GM21717 (cell line): Measurements from ENCODE around the gene PRAMEF13.
"Not testable (repeated sequence)": the region's sequence is repeated elsewhere in the genome, so short reads cannot be mapped to it uniquely, and the experiment has no call there.

Experiments
- ATAC-seq: cut with Tn5 transposase; IDR thresholded peaks from one replicate; pipeline ENCODE4 v1.9.1; 2021; ENCODE audit warnings: mild to moderate bottlenecking, moderate library complexity; ENCODE audit not compliant: unreplicated experiment

PRAMEF13 gene, protein sequence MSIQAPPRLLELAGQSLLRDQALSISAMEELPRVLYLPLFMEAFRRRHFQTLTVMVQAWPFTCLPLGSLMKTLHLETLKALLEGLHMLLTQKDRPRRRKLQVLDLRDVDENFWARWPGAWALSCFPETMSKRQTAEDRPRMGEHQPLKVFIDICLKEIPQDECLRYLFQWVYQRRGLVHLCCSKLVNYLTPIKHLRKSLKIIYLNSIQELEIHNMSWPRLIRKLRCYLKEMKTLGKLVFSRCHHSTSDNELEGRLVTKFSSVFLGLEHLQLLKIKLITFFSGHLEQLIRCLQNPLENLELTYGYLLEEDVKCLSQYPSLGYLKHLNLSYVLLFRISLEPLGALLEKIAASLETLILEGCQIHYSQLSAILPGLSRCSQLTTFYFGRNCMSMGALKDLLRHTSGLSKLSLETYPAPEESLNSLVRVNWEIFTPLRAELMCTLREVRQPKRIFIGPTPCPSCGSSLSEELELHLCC

DNA sequence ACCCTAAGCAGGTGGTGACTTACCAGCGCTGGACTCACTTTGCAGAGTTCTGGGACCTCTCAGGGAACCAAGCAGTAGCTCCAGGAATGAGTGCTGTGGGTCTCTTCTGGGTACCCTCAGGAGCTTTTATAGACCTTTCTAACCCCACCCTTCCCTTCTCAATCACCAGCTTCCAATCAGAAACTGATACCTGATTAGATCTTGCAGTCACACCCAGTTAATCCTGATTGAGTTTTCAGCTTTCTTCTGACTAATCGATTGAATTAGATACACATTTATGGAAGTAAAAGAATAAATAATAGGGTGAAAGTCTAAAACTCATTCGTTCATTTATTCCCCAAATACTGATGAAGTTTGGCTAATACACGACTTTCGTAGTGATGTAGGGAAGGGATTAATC, at the start of gene PRAMEF13:
Gene PRAMEF13 (minus strand): TSS at position 101 of the 400 bp plus-strand sequence. CDS start 1,820 bp downstream, outside the sequence.
- ATAC-seq = not testable (repeated sequence)

- ATAC-seq = not testable (repeated sequence)
Observed at GRCh38 chr1:13247122-13247521, 45.9 kb upstream of the PRAMEF13 start.

DNA sequence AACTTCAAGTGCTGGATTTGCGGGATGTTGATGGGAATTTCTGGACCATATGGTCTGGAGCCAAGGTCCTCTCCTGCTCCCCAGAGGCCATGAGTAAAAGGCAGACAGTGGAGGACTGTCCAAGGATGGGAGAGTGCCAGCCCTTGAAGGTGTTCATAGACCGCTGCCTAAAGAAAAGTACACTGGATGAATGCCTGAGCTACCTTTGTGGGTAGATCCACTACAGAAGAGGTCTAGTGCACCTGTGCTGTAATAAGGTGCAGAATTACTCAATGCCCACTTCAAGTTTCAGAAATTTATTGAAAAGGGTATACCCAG, 45.3 kb upstream of the PRAMEF13 start:
- not testable (repeated sequence) for ATAC-seq

- ATAC-seq = not testable (repeated sequence)
Observed at GRCh38 chr1:13245841-13246553, 44.8 kb upstream of the PRAMEF13 start.

- ATAC-seq = not testable (repeated sequence)
Observed at GRCh38 chr1:13243536-13244263, 42.5 kb upstream of the PRAMEF13 start.

DNA sequence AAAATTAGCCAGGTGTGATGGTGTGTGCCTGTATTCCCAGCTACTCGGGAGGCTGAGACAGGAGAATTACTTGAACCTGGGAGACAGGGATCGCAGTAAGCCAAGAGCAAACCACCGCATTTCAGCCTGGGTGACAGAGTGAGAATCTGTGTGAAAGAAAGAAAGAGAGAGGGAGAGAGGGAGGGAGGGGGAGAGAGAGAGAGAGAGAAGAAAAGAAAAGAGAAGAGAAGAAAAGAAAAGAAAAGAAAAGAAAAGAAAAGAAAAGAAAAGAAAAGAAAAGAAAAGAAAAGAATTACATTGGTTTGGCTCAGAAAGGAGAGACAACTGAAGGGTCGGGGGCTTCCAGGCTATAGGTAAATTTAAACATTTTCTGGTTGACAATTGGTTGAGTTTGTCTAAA, 38.4 kb upstream of the PRAMEF13 start:
- ATAC-seq = not testable (repeated sequence)

DNA sequence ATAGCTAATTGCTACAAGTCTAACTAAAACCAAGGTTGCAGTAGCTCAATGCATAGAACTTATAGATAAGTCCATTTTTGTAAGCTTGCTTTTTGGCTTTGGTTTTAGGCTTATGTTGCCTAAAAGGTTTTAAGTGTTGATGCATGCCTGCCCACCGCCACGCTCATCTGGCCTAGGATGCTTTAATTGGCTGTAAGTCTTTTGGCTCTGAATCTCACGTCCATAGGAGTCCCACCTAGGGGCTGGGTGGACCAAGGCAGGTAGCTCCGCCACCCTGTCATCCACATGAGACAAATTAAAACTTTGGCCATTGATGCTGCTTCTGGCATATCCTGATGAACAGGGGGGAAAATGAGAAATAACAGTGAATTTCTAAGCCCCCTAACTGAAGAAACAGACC, 36.4 kb upstream of the PRAMEF13 start:
- ATAC-seq = not testable (repeated sequence)

DNA sequence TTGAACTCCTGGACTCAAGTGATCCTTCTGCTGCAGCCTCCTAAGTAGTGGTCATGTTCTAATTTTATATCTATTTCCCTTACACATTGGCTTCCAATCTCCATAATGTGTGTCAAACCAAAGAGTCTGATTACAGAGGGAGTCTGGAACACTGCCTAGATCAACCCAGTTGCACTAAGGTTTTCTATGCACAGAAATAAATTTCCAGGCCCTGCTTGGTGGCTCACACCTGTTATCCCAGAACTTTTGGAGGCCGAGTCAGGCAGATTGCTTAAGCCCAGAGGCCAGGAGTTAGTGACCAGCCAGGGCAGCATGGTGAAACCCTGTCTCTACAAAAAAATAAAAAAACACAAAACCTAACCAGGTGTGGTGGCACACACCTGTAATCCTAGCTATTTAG, 32.8 kb upstream of the PRAMEF13 start:
- ATAC-seq = not testable (repeated sequence)

- not testable (repeated sequence) for ATAC-seq
Observed at GRCh38 chr1:13232056-13232455, 30.8 kb upstream of the PRAMEF13 start.

DNA sequence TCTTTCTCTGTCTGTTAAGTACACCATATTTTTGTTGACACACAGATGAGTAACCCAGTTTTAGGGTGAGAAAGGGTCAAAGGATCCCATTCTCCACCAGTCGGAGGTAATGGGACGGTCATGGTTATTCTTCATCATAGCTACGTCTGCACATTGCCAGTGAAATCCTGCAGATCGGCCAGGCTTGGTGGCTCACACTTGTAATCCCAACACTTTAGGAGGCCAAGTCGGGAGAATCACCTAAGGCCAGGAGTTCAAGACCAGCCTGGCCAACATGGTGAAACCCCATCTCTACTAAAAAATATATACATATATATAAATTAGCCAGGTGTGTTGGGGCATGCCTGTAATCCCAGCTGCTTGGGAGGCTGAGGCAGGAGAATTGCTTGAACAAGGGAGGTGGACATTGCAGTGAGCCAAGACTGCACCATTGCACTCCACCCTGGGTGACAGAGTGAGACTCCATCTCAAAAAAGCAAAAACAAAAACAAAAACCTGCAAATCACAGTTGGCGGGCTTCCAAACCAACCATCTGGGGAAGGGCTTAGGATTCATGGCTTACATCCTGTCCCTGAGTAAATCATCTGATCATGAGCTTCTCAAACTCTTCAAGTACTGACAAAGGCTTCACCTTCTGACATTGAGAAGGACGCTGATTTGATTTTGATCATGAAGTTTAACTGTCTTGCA, 30.0 kb upstream of the PRAMEF13 start:
- ATAC-seq = not testable (repeated sequence)

- ATAC-seq = not testable (repeated sequence)
Observed at GRCh38 chr1:13230601-13231000, 29.4 kb upstream of the PRAMEF13 start.

DNA sequence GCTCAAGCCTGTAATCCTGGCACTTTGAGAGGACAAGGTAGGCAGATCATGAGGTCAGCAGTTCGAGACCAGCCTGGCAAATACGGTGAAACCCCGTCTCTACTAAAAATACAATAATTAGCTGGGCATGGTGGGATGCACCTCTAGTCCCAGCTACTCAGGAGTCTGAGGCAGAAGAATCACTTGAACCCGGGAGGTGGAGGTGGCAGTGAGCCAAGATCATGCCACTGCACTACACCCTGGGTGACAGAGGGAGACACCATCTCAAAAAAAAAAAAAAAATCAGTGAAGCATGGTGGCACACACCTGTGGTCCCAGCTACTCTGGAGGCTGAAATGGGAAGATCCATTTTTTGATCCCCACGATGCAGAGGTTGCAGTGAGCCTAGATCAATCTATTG, 28.9 kb upstream of the PRAMEF13 start:
- not testable (repeated sequence) for ATAC-seq

DNA sequence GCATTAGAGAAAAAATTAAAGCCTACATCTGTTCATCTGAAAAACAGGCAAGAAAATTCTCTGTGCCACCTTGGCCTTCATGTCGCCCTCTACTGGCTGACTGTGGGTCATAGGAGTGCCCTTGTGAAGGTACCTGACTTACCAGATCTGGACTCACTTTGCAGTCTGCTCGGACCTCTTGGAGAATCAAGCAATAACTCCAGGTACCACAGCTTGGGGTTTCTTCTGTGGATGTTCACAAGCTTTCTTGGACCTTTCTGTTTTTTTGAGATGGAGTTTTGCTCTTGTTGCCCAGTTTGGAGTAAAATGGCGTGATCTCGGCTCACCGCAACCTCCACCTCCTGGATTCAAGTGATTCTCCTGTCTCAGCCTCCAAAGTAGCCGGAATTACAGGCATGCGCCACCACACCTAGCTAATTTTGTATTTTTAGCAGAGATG, 27.2 kb upstream of the PRAMEF13 start:
- ATAC-seq = no peak

GRCh38 chr1:13227271-13228055, 26.3 kb upstream of the PRAMEF13 start:
- not testable (repeated sequence) for ATAC-seq

DNA sequence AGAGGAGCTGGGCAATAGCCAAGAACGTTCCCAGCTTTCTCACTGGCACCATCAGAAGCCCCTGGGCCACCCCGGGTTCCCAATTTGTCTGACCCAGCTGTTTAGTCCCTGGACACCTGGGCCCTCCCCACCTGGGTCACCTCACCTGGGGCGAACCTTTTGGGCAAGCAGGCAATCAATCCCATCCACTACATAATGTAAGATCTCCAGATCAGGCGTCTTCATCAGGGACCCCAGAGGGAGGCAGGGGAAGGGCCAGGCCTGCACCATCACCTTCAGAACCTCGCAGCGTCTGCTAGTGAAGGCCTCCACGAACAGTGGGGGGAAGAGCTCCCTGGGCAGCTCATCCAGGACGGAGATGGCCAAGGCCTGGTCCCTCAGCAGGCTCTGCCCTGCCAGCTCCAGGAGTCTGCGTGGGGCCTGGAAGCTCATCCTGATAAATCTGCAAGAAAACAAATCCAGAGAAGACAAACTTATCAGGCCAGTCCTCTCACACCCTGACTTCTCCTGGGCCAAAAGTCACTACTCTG, 24.5 kb upstream of the PRAMEF13 start, which contains the start of gene PRAMEF18:
Gene PRAMEF18 (minus strand): TSS at position 480 of the 530 bp plus-strand sequence. CDS start 48 bp downstream, at position 432.
- ATAC-seq = not testable (repeated sequence)

DNA sequence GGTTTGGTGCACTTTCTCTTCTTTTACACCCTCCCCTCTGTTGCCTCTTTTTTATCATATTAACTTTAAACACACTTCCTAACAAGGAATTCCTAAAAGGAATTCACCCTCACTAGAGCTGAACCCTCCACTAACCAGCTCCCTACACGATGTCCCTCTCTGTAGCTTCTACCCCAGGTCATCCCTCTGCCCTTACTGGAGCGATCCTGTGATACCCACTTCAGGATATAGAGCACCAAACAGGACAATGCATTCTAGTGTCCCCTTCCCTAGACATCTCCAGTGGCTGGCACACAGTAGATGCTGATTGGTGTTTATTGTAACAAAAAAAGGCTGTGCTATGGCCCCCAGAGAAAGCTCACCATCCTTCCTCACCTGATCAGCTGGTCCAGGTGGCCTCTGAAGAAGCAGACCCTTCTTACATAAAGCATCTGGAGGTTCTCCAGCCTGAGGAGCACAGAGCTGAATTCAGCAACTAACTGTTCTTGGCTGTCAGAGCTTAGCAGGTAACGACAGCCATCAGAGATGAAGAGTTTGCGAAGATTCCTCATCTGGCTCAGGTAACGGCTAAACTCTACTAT, 23.4 kb upstream of the PRAMEF13 start:
- no peak for ATAC-seq

- not testable (repeated sequence) for ATAC-seq
Observed at GRCh38 chr1:13222788-13223187, 21.6 kb upstream of the PRAMEF13 start.

DNA sequence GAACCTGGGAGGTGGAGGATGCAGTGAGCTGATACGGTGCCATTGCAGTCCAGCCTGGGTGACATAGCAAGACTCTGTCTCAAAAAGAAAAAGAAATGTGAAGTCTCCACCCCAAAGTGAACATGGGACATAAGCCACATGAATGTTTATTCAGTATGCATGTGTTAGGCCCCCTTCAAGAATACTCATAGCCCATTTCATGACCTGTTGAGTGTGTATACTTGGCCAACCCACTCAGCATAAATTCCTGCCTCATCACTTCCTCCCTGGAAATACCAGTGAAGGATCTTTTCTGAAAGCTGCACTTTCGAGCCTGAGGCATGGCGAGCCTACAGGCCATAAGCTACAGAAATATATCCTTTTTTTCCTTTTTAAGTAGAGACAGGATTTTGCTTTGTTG, 18.0 kb upstream of the PRAMEF13 start:
- ATAC-seq = not testable (repeated sequence)

- ATAC-seq = not testable (repeated sequence)
Observed at GRCh38 chr1:13216619-13217018, 15.4 kb upstream of the PRAMEF13 start.
